GM19043 (cell line): ENCODE results near the gene LGALS9B.
"Not testable (repeated sequence)": the region's sequence is repeated elsewhere in the genome, so short reads cannot be mapped to it uniquely, and the experiment has no call there.

Experiments
- ATAC-seq: cut with Tn5 transposase; IDR thresholded peaks from one replicate; pipeline ENCODE4 v1.9.1; 2021; ENCODE audit warnings: low read depth; ENCODE audit not compliant: unreplicated experiment

Gene LGALS9B

DNA sequence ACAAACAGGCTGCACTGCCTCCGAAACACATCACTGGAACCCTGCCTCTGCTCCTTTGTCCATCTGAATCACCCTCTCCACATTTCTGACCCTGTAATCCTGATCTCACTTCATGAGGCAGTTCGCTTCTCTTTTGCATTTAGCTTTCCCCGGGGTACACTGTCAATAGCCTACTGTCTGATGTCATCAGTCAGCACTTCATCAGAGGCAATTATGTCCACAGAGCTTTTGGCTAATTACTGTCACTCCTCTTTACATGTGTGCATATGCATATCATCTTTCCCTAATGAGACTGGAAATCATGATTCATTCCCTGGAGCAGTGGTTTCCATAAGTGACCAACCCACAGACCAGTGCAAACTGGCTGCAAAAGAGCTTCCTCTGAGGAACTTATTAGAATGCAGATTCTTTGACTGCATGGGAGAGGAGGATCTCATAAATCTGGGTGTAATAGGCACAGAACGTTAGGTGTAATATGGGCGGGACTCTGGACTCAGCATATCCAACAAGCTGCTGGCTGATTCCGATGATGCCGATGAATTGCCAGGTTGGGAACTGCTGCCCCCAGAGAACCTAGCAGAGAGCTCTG is 49.8 kb downstream of the LGALS9B start:
- ATAC-seq, result not testable (repeated sequence)

DNA sequence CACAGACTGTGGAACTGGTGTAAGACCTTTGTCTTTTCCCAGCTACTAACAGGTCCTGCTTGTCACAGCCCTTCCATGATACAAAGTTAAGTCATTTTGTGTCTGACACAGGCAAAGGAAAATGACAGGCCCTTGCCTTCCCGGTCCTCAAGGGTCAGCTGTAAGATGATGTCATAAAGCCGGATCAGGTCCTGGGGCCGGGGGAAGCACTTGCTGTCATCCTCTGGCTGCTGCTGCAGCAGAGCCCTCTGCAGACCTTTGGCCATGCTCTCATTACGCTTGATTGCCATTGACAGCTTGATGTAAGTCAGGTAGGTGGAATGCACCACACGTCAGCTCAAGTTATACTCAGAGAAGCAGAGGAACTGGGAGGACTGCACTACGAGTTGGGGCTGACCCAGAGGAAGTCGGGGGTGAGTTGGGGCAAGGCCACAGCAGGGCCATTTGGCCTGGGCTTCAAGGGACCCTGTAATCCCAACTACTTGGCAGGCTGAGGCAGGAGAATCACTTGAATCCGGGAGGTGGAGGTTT is 50.9 kb downstream of the LGALS9B start:
- not testable (repeated sequence) for ATAC-seq

DNA sequence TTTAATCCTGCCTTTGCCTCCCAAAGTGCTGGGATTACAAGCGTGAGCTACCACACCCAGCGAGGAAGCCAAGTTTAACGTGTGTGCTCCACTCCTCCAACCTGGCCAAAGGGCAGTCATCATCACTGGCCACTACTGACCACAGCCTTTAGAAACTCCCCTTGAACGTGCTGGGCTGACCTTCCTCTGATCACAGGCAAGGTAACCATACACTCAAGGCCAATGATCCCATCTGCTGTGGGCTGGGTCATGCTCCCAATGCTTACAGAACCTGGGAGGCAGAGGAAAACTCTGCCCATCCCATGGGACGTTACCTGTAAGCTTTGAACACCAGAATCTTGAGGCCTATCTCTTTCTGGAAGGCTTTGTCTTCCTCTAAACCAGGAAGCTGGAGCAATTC is 51.9 kb downstream of the LGALS9B start:
- ATAC-seq, result not testable (repeated sequence)

DNA sequence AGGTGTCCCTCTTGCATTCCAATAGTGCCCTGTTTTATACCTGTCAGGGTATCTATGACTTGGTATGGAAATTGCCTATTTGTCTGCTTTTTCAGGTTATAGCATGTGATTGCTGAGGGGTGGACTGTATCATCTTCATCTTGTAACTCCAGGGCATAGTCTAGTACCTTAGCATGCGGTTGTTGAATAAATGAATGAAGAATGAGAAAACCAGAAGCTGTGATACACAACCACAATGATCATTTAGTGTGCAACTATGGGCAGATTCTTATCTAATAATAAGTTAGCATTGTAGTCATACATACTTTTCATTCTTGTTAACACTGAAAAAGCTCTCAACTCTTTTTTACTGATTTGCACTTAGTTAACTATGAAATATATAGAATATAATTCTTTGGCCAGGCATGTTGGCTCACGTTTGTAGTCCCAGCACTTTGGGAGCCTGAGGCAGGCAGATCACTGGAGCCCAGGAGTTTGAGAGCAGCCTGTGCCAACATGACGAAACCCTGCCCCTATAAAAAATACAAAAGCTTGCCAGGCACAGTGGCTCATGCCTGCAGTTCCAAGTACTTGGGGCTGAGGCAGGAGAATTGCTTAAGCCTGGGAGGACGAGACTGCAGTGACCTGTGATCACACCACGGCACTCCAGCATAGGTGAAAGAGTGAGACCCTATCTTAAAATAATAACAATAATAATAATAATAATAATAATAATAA is 65.9 kb downstream of the LGALS9B start:
- ATAC-seq, result not testable (repeated sequence)

DNA sequence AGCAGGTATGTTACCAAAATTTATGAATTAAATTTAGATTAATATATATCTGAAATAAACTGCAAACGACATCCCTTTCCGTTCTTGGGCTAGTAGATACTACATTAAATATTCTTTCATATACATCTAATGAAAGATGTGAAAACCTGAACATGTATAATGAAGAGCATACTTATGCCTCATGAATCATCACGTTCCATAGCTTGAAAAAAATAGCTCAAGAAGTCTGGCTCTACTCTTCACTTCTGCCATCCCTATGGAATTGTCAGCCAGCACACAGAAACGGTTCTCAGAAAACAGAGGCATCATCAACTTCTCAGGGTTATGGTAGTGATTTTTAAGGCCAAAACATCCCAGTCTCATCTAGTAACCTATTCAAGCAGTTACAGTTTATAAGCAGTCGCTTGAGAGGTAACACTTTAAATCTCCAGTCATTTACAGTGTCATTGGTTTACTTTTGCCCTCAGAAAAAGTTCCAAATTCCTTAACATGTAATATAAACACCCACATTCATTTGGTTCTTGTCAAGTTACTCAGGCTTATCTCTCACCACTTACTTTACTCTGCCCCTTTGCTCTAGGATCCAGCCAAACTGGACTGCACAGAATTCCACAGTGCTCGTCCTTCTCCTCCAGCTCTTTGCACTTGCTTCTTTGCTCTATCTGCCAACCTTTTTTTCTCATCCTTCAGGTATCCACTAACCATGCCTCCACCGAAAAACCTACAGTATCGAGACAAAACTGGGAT is 66.6 kb downstream of the LGALS9B start:
- ATAC-seq, result not testable (repeated sequence)
